Measurements from ENCODE around the gene KPNA1. TPM values are rescaled to one million over a fixed set of nuclear protein-coding genes. Genes with fewer than 3 reads are reported as not detected.
"Not testable (repeated sequence)": the region's sequence is repeated elsewhere in the genome, so short reads cannot be mapped to it uniquely, and the experiment has no call there.

The KPNA1 gene
- total RNA-seq, 2 experiments from 2014 or later, result 45.2 to 65.6 TPM

- Mint-ChIP-seq H3K4me3 (peak overlapping the region; percentile 79), H3K27ac (peak overlapping the region; percentile 75), H3K4me1 (peaks cover 30% of the 10 kb centered on the region), H3K36me3 (peaks cover 4% of the 10 kb centered on the region), H3K9me3 (ENCODE audit: low read depth) (no peaks in the 10 kb centered on the region), H3K27me3 (peaks cover 2% of the 10 kb centered on the region)
- ATAC-seq (no peak), DNase-seq (no peak)
- CTCF ChIA-PET, result interaction anchor here (0.7 to 1.6 kb wide), 7 partner anchors 14 to 166 kb away, joined by 3 to 6 read pairs (median 3); partner anchors contain the start of genes FAM162A, PARP14 and WDR5B
Observed at GRCh38 chr3:122515020-122515468, 305 bp upstream of the KPNA1 start.

DNA sequence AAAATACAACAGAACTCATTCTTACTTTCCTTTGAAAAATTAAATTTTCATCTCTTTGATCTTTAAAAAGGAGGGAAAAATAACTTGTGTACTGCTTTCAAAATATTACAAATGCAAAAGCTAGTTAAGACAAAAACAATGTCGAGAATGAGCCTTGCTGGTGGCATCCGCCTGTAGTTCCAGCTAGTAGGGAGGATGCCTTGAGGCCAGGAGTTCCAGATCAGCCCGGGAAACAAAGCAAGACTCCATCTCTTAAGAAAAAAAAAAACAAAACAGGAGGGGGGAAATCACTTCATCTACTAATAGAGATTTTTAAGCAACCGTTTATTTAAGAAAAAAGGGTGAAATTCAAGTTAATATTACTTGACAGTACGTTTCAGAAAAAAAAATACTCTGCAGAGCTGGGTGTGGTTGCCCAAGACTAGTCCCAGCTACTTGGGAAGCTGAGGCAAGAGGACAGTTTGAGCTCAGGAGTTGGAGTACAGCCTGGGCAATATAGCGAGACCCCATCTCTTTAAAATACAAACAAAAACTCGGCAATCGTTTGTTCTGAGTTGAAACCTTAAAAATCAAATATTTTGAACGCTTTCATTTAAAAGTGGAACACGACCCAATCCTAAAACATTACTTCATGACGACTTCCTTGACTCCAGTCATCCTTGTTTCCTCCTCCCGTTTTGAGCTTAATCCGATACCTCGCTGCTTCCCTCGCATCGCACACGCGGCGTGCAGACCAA lies 1.2 kb downstream of the KPNA1 start:
- H3K9me3 Mint-ChIP-seq (ENCODE audit: low read depth), result no peaks in the 10 kb centered on the region
- H3K27me3 Mint-ChIP-seq, result no peaks in the 10 kb centered on the region
- peaks cover 9% of the 10 kb centered on the region for H3K36me3 Mint-ChIP-seq
- peak overlapping the region; percentile 45 for H3K27ac Mint-ChIP-seq
- peaks cover 32% of the 10 kb centered on the region for H3K4me1 Mint-ChIP-seq
- no peak for ATAC-seq
- peak overlapping the region; percentile 79 for H3K4me3 Mint-ChIP-seq
- CTCF ChIA-PET, result interaction anchor here (0.8 to 1.6 kb wide), 3 partner anchors 10 to 97 kb away, joined by 3 to 6 read pairs (median 4); partner anchors contain the start of gene WDR5B
- DNase-seq, result no peak

GRCh38 chr3:122512284-122512683 lies 2.5 kb downstream of the KPNA1 start:
- DNase-seq (no peak), ATAC-seq (no peak)
- Mint-ChIP-seq H3K27me3 (no peaks in the 10 kb centered on the region), H3K27ac (no peak overlapping the region), H3K9me3 (ENCODE audit: low read depth) (no peaks in the 10 kb centered on the region), H3K4me1 (peaks cover 41% of the 10 kb centered on the region), H3K36me3 (peaks cover 9% of the 10 kb centered on the region), H3K4me3 (no peak overlapping the region)
- CTCF ChIA-PET, result interaction anchor here (1.1 kb wide), 1 partner anchor 54 kb away, joined by 3 read pairs; no protein-coding TSS in a partner anchor

GRCh38 chr3:122510878-122511535 lies 3.7 kb downstream of the KPNA1 start:
- peaks cover 47% of the 10 kb centered on the region for H3K4me1 Mint-ChIP-seq
- no peak overlapping the region for H3K27ac Mint-ChIP-seq
- CTCF ChIA-PET, result interaction anchor here (1.4 to 1.7 kb wide), 2 partner anchors 24 to 127 kb away, joined by 3 to 4 read pairs; partner anchors contain the start of gene FAM162A
- DNase-seq (no peak), ATAC-seq (no peak)
- H3K36me3 Mint-ChIP-seq, result peaks cover 13% of the 10 kb centered on the region
- H3K9me3 Mint-ChIP-seq (ENCODE audit: low read depth), result no peaks in the 10 kb centered on the region
- no peaks in the 10 kb centered on the region for H3K27me3 Mint-ChIP-seq
- H3K4me3 Mint-ChIP-seq, result no peak overlapping the region

DNA sequence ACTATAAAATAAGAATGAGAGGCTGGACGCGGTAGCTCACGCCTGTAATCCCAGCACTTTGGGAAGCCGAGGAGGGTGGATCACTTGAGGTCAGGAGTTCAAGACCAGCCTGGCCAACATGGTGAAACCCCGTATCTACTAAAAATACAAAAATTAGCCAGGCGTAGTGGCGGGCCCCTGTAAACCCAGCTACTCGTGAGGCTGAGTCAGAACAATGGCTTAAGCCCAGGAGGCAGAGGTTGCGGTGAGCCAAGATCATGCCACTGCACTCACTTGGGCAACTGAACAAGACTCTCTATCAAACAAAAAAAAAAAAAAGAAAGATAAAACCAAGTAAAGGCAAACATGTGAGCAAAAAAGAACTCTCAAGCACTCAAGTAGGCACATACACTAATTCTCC lies 5.8 kb downstream of the KPNA1 start:
- H3K4me3 Mint-ChIP-seq; ATAC-seq; H3K27ac Mint-ChIP-seq; DNase-seq; H3K9me3 Mint-ChIP-seq (ENCODE audit: low read depth); CTCF ChIA-PET; H3K27me3 Mint-ChIP-seq: not testable (repeated sequence)
- H3K36me3 Mint-ChIP-seq, result peaks cover 22% of the 10 kb centered on the region
- peaks cover 41% of the 10 kb centered on the region for H3K4me1 Mint-ChIP-seq

DNA sequence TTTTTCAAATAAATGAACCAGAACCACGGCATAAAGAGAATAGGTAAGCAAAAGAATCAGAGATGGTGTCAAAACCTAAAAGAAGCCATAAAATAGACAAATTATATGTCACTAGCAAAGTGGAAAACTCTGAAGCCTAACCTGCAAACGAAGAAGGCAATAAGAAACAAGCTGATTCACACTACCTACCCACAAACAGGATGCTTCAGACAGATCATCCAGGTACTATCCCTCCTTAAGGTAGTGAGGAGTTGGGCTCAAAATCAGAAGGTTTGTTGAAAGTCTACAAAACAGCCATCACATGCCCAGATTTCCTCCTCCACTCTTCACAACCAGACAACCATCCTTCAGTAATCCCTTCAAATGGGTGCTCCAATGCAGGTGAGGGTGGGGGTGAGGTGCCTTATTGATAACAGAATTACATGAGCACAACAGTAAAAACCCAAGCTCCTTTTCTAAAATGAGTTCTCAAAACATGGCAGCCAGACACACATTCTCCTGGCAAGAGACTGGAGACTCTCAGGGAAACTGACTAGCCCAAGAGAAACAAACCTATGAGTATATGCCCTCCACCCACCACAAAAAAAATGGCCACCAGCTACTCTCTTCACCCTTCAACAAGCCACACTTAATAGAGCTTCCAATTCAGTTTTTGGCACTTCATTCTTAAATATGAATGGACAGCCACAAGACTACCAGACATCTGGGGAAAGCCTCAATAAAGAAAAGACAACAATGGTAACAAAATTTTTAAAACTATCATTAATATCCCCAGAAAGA lies 6.4 kb downstream of the KPNA1 start:
- H3K27me3 Mint-ChIP-seq, result no peaks in the 10 kb centered on the region
- no peak overlapping the region for H3K4me3 Mint-ChIP-seq

GRCh38 chr3:122506450-122506849 lies 8.3 kb downstream of the KPNA1 start:
- ATAC-seq (no peak), DNase-seq (no peak)
- CTCF ChIA-PET, result interaction anchor here (1.6 kb wide), 1 partner anchor 12 kb away, joined by 4 read pairs; no protein-coding TSS in a partner anchor
- Mint-ChIP-seq H3K9me3 (ENCODE audit: low read depth) (no peaks in the 10 kb centered on the region), H3K4me1 (peaks cover 34% of the 10 kb centered on the region), H3K4me3 (no peak overlapping the region), H3K36me3 (peaks cover 26% of the 10 kb centered on the region), H3K27me3 (no peaks in the 10 kb centered on the region), H3K27ac (no peak overlapping the region)

More for the DNA sequence above, 6.4 kb downstream of the KPNA1 start:
- ATAC-seq (no peak), DNase-seq (no peak)
- Mint-ChIP-seq H3K9me3 (ENCODE audit: low read depth) (no peaks in the 10 kb centered on the region), H3K36me3 (peaks cover 24% of the 10 kb centered on the region), H3K4me1 (peaks cover 38% of the 10 kb centered on the region), H3K27ac (no peak overlapping the region)
- CTCF ChIA-PET, result no interaction called here

DNA sequence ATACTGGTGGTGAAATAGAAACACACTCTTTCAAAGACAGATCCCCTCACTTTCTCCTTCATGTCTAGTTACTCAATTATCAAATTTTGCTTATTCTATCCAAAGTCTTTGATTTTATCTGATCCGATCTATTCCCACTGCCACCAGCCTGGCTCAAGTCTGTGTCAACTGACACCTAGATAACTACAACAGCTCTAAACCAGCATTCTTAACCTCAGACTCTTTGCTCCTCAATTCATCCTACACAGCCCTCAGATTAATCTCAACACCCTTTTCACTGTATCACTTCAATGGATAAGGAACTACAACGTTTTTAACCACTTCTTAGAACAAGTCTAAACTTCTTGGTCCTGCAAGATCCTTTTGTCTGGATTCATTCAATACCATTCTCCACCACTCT lies 9.1 kb downstream of the KPNA1 start:
- no peak for DNase-seq
- no peak overlapping the region for H3K27ac Mint-ChIP-seq
- H3K9me3 Mint-ChIP-seq (ENCODE audit: low read depth), result no peaks in the 10 kb centered on the region
- no peaks in the 10 kb centered on the region for H3K27me3 Mint-ChIP-seq
- H3K36me3 Mint-ChIP-seq, result peaks cover 24% of the 10 kb centered on the region
- CTCF ChIA-PET, result interaction anchor here (1.6 kb wide), 1 partner anchor 13 kb away, joined by 4 read pairs; no protein-coding TSS in a partner anchor
- H3K4me3 Mint-ChIP-seq, result no peak overlapping the region
- no peak for ATAC-seq
- H3K4me1 Mint-ChIP-seq, result peaks cover 34% of the 10 kb centered on the region

GRCh38 chr3:122502941-122503340 lies 11.8 kb downstream of the KPNA1 start:
- DNase-seq (no peak), ATAC-seq (no peak)
- Mint-ChIP-seq H3K27me3 (peaks cover 3% of the 10 kb centered on the region), H3K4me1 (peaks cover 34% of the 10 kb centered on the region), H3K36me3 (peaks cover 23% of the 10 kb centered on the region), H3K9me3 (ENCODE audit: low read depth) (no peaks in the 10 kb centered on the region), H3K27ac (no peak overlapping the region), H3K4me3 (no peak overlapping the region)
- CTCF ChIA-PET, result no interaction called here

DNA sequence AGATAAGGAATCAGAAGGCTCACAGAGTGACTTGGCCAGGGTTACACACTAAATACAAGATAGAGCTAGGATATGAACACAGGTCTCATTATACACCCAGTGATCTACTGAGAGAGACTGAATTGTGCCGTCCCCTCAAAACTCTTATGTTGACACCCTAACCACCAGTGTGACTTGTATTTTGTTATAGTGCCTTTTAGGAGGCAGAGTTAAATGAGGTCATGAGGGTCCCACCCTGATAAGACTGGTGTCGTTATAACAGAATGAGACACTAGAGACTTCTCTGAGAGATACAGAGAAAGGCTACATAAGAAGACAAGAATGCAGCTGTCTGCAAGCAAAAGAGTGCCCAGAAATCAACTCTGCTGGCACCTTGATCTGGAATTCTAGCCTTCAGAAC lies 12.6 kb downstream of the KPNA1 start:
- DNase-seq (no peak), ATAC-seq (no peak)

DNA sequence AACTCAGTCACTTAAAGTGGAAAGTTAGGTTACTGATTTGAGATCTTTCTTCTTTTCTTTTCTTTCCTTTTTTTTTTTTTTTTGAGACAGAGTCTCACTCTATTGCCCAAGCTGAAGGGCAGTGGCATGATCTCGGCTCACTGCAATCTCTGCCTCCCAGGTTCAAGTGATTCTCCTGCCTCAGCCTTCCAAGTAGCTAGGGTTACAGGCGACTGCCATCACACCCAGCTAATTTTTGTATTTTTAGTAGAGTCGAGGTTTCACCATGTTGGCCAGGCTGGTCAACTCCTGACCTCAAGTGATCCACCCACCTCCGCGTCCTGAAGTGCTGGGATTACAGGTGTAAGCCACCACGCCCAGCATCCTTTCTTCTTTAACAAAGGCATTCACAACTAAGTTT lies 13.8 kb downstream of the KPNA1 start:
- H3K4me3 Mint-ChIP-seq; ATAC-seq; H3K27me3 Mint-ChIP-seq; H3K27ac Mint-ChIP-seq; H3K9me3 Mint-ChIP-seq (ENCODE audit: low read depth); DNase-seq: not testable (repeated sequence)
- CTCF ChIA-PET, result interaction anchor here (0.9 to 1.5 kb wide), 2 partner anchors 14 kb away, joined by 3 read pairs; partner anchors contain the start of gene KPNA1
- Mint-ChIP-seq H3K36me3 (peaks cover 26% of the 10 kb centered on the region), H3K4me1 (peaks cover 41% of the 10 kb centered on the region)

More for the DNA sequence above, 12.6 kb downstream of the KPNA1 start:
- no peak overlapping the region for H3K27ac Mint-ChIP-seq
- CTCF ChIA-PET, result interaction anchor here (1.5 kb wide), 1 partner anchor 13 kb away, joined by 3 read pairs; the partner anchor contains the start of gene KPNA1
- H3K36me3 Mint-ChIP-seq, result peaks cover 25% of the 10 kb centered on the region
- H3K27me3 Mint-ChIP-seq, result peaks cover 3% of the 10 kb centered on the region
- no peaks in the 10 kb centered on the region for H3K9me3 Mint-ChIP-seq (ENCODE audit: low read depth)
- H3K4me1 Mint-ChIP-seq, result peaks cover 39% of the 10 kb centered on the region
- no peak overlapping the region for H3K4me3 Mint-ChIP-seq

GRCh38 chr3:122498152-122498551 lies 16.6 kb downstream of the KPNA1 start:
- ATAC-seq, result no peak
- DNase-seq, result no peak
- Mint-ChIP-seq H3K36me3 (peaks cover 28% of the 10 kb centered on the region), H3K4me1 (peaks cover 37% of the 10 kb centered on the region), H3K9me3 (ENCODE audit: low read depth) (no peaks in the 10 kb centered on the region), H3K27ac (no peak overlapping the region), H3K27me3 (peaks cover 3% of the 10 kb centered on the region), H3K4me3 (no peak overlapping the region)
- CTCF ChIA-PET, result interaction anchor here (1.2 kb wide), 2 partner anchors 10 to 181 kb away, joined by 3 to 4 read pairs; no protein-coding TSS in a partner anchor

DNA sequence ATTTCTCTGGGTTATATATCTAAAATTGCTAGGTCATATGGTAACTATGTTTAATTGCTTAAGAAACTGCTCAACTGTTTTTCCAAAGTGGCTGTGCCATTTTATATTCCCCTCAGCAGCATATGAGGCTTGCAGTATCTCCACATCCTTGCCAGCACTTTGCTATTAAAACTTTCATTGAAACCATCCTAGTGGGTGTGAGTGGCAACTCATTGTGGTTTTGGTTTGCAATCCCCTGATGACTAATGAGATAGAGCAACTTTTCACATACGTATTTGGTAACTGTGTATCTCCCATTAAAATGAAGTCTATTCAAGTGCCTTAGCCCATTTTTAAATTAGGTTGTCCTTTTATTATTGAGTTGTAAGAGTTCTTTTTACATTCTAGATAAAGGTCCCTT lies 17.3 kb downstream of the KPNA1 start:
- ATAC-seq (peak; percentile 88), DNase-seq (peak; percentile 64)
- H3K36me3 Mint-ChIP-seq, result peaks cover 35% of the 10 kb centered on the region
- no peaks in the 10 kb centered on the region for H3K9me3 Mint-ChIP-seq (ENCODE audit: low read depth)
- CTCF ChIA-PET, result interaction anchor here (1.5 kb wide), 1 partner anchor 9 kb away, joined by 4 read pairs; no protein-coding TSS in a partner anchor
- H3K4me3 Mint-ChIP-seq, result no peak overlapping the region
- H3K4me1 Mint-ChIP-seq, result peaks cover 34% of the 10 kb centered on the region
- peaks cover 3% of the 10 kb centered on the region for H3K27me3 Mint-ChIP-seq
- H3K27ac Mint-ChIP-seq, result no peak overlapping the region

Data from activated CD8-positive, alpha-beta memory T cell treated with anti-CD3 and anti-CD28 coated beads, Interleukin-2, amount 10 ng/mL, durations not matched to agents 7 days and 5 days (primary cell).